ENCODE results near the gene CYP2E1.

GRCh38 chr10:133567609-133568286, 40.6 kb downstream of the CYP2E1 start:
- no peak for TF ChIP-seq POLR2AphosphoS5 (IDR thresholded peaks at IDR 0.05; ENCODE audit: low read depth, low read length)
- no peak for TF ChIP-seq POU2F2 (IDR thresholded peaks at IDR 0.05; ENCODE audit: low read depth, low read length)

Measured in GM12891 (cell line).